ENCODE measurements around the gene SF1.

The SF1 gene

GRCh38 chr11:64765291-64765850 lies 13.0 kb downstream of the SF1 start:
- H3K4me3 ChIP-seq (ENCODE audit: low read depth, low read length), result no peak overlapping the region
- DNase-seq (ENCODE audit: low read depth, low spot score), result no peak
- TF ChIP-seq CTCF (IDR thresholded peaks at IDR 0.05; ENCODE audit: insufficient read depth, low read length, missing control alignments), result no peak
- ChIA-PET CTCF (interaction anchor here (1.1 to 3.9 kb wide), 3 partner anchors 9 to 21 kb away, joined by 3 to 34 read pairs (median 5); partner anchors contain the start of gene RASGRP2), POLR2A (no interaction called here)

GRCh38 chr11:64764753-64765152 lies 13.6 kb downstream of the SF1 start:
- ChIA-PET CTCF (interaction anchor here (1.2 to 3.9 kb wide), 2 partner anchors 10 to 12 kb away, joined by 3 to 34 read pairs; no protein-coding TSS in a partner anchor), POLR2A (no interaction called here)
- TF ChIP-seq CTCF (IDR thresholded peaks at IDR 0.05; ENCODE audit: insufficient read depth, low read length, missing control alignments), result no peak
- no peak for DNase-seq (ENCODE audit: low read depth, low spot score)
- H3K4me3 ChIP-seq (ENCODE audit: low read depth, low read length), result no peak overlapping the region

- DNase-seq (ENCODE audit: low read depth, low spot score), result no peak
- no peak overlapping the region for H3K4me3 ChIP-seq (ENCODE audit: low read depth, low read length)
- ChIA-PET CTCF (interaction anchor here (0.6 to 3.9 kb wide), 5 partner anchors 10 to 1826 kb away, joined by 3 to 34 read pairs (median 4); no protein-coding TSS in a partner anchor), POLR2A (no interaction called here)
- TF ChIP-seq CTCF (IDR thresholded peaks at IDR 0.05; ENCODE audit: insufficient read depth, low read length, missing control alignments), result no peak
These were observed 14.2 kb downstream of the SF1 start for GRCh38 chr11:64764040-64764611.

- TF ChIP-seq CTCF (IDR thresholded peaks at IDR 0.05; ENCODE audit: insufficient read depth, low read length, missing control alignments), result no peak
These were observed 14.8 kb downstream of the SF1 start for GRCh38 chr11:64763526-64764039.

GRCh38 chr11:64762674-64763525 lies 15.4 kb downstream of the SF1 start:
- TF ChIP-seq CTCF (IDR thresholded peaks at IDR 0.05; ENCODE audit: insufficient read depth, low read length, missing control alignments), result no peak
- POLR2A ChIA-PET, result no interaction called here
- CTCF ChIA-PET, result interaction anchor here (0.9 to 3.9 kb wide), 5 partner anchors 12 to 74 kb away, joined by 3 to 34 read pairs (median 4); no protein-coding TSS in a partner anchor
- H3K4me3 ChIP-seq (ENCODE audit: low read depth, low read length), result no peak overlapping the region
- peak; percentile 23 for DNase-seq (ENCODE audit: low read depth, low spot score)

More at GRCh38 chr11:64763526-64764039, 14.8 kb downstream of the SF1 start:
- no peak overlapping the region for H3K4me3 ChIP-seq (ENCODE audit: low read depth, low read length)
- CTCF ChIA-PET, result interaction anchor here (0.6 to 3.9 kb wide), 5 partner anchors 11 to 1826 kb away, joined by 3 to 34 read pairs (median 4); no protein-coding TSS in a partner anchor
- DNase-seq (ENCODE audit: low read depth, low spot score), result no peak
- POLR2A ChIA-PET, result no interaction called here
